Right ventricle myocardium inferior (tissue), 1 donor: ENCODE data around the gene MLX. TPM values are rescaled to one million over a fixed set of nuclear protein-coding genes. Genes with fewer than 3 reads are reported as not detected.
A peak's percentile ranks its signal among the peaks of the same experiment; 100 is the strongest.

Source experiments
- ATAC-seq: fragments of 200-7000 bp; cut with Tn5 transposase; one replicate; pipeline ENCODE4 v1.9.1; 2020; ENCODE audit warnings: mild to moderate bottlenecking, moderate library complexity
- DNase-seq: peaks from one replicate; pipeline ENCODE4 v3.0.0; 2021; ENCODE audit errors: missing footprints
- intact Hi-C: fragments of 100-400 bp; cut with DNase I; formaldehyde crosslinking; loops from one replicate; pipeline ENCODE4 v1.11.0; 2022
- total RNA-seq: library from RNA; stranded (reverse); fragmentation: NEBNext Ultra II Directional; extraction: Animal tissue kit (Norgen Biotek cat#: 25700); gene quantifications from one replicate; pipeline ENCODE4 v1.2.1, GENCODE V29; 2021
- donor health status: DM: no; HTN: yes; CAD: no; lungs with severe emphysema.

Gene MLX
- total RNA-seq, 1 donor from 2014 or later: 65.9 TPM

- no peak for DNase-seq
- no peak for ATAC-seq
- intact Hi-C loops: loop anchor here (5.0 kb wide), 1 partner anchor 41 kb away; the partner anchor contains the start of genes RETREG3 and TUBG1
Measured at GRCh38 chr17:42566215-42566882, 551 bp upstream of the MLX start.

GRCh38 chr17:42568341-42569111, 1.6 kb downstream of the MLX start:
- no peak for ATAC-seq
- no peak for DNase-seq
- intact Hi-C loops: loop anchor here (5.0 kb wide), 1 partner anchor 39 kb away; the partner anchor contains the start of genes RETREG3 and TUBG1

- ATAC-seq: no peak
- DNase-seq: no peak
- intact Hi-C loops: loop anchor here (10.0 kb wide), 1 partner anchor 253 kb away; the partner anchor contains the start of gene BECN1
Measured at GRCh38 chr17:42571435-42572225, 4.7 kb downstream of the MLX start.

- intact Hi-C loops: loop anchor here (10.0 kb wide), 1 partner anchor 252 kb away; the partner anchor contains the start of gene BECN1
- ATAC-seq (no peak), DNase-seq (no peak)
Measured at GRCh38 chr17:42573095-42573494, 6.2 kb downstream of the MLX start.

- DNase-seq: no peak
- ATAC-seq: no peak
- intact Hi-C loops: loop anchor here (10.0 kb wide), 1 partner anchor 250 kb away; the partner anchor contains the start of gene BECN1
Measured at GRCh38 chr17:42574463-42574862, 7.6 kb downstream of the MLX start.

GRCh38 chr17:42577140-42577531, 10.2 kb downstream of the MLX start:
- intact Hi-C loops: loop anchor here (5.0 to 10.0 kb wide), 2 partner anchors 185 to 248 kb away; partner anchors contain the start of genes BECN1 and RAMP2
- DNase-seq: no peak
- no peak for ATAC-seq

- intact Hi-C loops: loop anchor here (2.0 to 10.0 kb wide), 3 partner anchors 101 to 247 kb away; partner anchors contain the start of genes BECN1 and RAMP2
- peak; percentile 97 for DNase-seq
- peak; percentile 95 for ATAC-seq
Measured at GRCh38 chr17:42577532-42578281, 10.8 kb downstream of the MLX start, which contains the start of gene PSMC3IP. Gene PSMC3IP, minus strand, starts transcription at chr17:42577729. Its CDS starts 43 bp downstream, at chr17:42577686.

- intact Hi-C loops: loop anchor here (2.0 to 10.0 kb wide), 3 partner anchors 100 to 246 kb away; partner anchors contain the start of genes BECN1 and RAMP2
- DNase-seq (peak; percentile 84), ATAC-seq (peak; percentile 78)
Measured at GRCh38 chr17:42578282-42578869, 11.5 kb downstream of the MLX start.

GRCh38 chr17:42579794-42580551, 13.1 kb downstream of the MLX start:
- ATAC-seq (no peak), DNase-seq (no peak)
- intact Hi-C loops: loop anchor here (2.0 to 10.0 kb wide), 3 partner anchors 99 to 245 kb away; partner anchors contain the start of genes BECN1 and RAMP2

GRCh38 chr17:42581744-42582270, 14.9 kb downstream of the MLX start:
- intact Hi-C loops: no loop called here
- no peak for DNase-seq
- no peak for ATAC-seq

GRCh38 chr17:42584880-42585279, 18.0 kb downstream of the MLX start:
- intact Hi-C loops: no loop called here
- no peak for ATAC-seq
- DNase-seq: no peak

GRCh38 chr17:42585353-42585752, 18.5 kb downstream of the MLX start:
- ATAC-seq (peak; percentile 59), DNase-seq (no peak)

GRCh38 chr17:42586514-42587230, 19.8 kb downstream of the MLX start:
- DNase-seq (no peak), ATAC-seq (no peak)
- intact Hi-C loops: no loop called here

More at GRCh38 chr17:42585353-42585752, 18.5 kb downstream of the MLX start:
- intact Hi-C loops: no loop called here

- ATAC-seq (no peak), DNase-seq (no peak)
- intact Hi-C loops: no loop called here
Measured at GRCh38 chr17:42590886-42591285, 24.0 kb downstream of the MLX start.

- ATAC-seq (no peak), DNase-seq (no peak)
- intact Hi-C loops: no loop called here
Measured at GRCh38 chr17:42591411-42591810, 24.5 kb downstream of the MLX start.

- ATAC-seq: no peak
- intact Hi-C loops: no loop called here
- DNase-seq: no peak
Measured at GRCh38 chr17:42596386-42596785, 29.5 kb downstream of the MLX start.
